K562 treated with DMSO at 1 percent for 4 hours (cell line): ENCODE measurements around the gene TXNRD3. TPM values are rescaled to one million over a fixed set of nuclear protein-coding genes. Genes with fewer than 3 reads are reported as not detected.

Experiments
- total RNA-seq: library from RNA; unstranded; fragments of 300-600 nt; gene quantifications from 2 replicates; pipeline ENCODE4 v1.2.3, GENCODE V29; 2022; ENCODE audit not compliant: insufficient read depth

The TXNRD3 gene
- 0.82 and 1.4 TPM in 2 replicates for total RNA-seq

GRCh38 chr3:126654571-126655383 is at the start of gene TXNRD3:
Gene TXNRD3, minus strand, starts transcription at chr3:126655124.

GRCh38 chr3:126703512-126704493 is 48.9 kb upstream of the TXNRD3 start, which contains the start of gene CHCHD6:
Gene CHCHD6, plus strand, starts transcription at chr3:126704240. Its CDS starts 73 bp downstream, at chr3:126704313.

GRCh38 chr3:126558336-126559071 is 96.4 kb downstream of the TXNRD3 start, which contains the start of gene C3orf22:
Gene C3orf22, minus strand, starts transcription at chr3:126558932. Its CDS starts 5,542 bp downstream, at chr3:126553390.

Other genes starting within 250 kb of the TXNRD3 start
- gene ZXDC, start 179.2 kb downstream of the TXNRD3 start, total RNA-seq: 16.8 and 19.0 TPM in 2 replicates
- gene UROC1, start 137.4 kb downstream of the TXNRD3 start, total RNA-seq: not detected in 2 replicates
- not detected in 2 replicates for gene CHST13, start 131.0 kb downstream of the TXNRD3 start, total RNA-seq
- gene C3orf22, start 96.2 kb downstream of the TXNRD3 start, total RNA-seq: not detected in 2 replicates
- 218 and 268 TPM in 2 replicates for gene CHCHD6, start 49.1 kb upstream of the TXNRD3 start, total RNA-seq